Liver (tissue), 9 donors: ENCODE results near the gene OR51E1. TPM values are rescaled to one million over a fixed set of nuclear protein-coding genes. Genes with fewer than 3 reads are reported as not detected.

Source experiments
- DNase-seq: peaks from one replicate; pipeline ENCODE4 v3.0.0-alpha.2; 2017; ENCODE audit warnings: low spot score
- H3K27ac ChIP-seq, 2 donors: one replicate each; pipeline ENCODE4 v1.7.0; 2013; ENCODE audit warnings: inconsistent platforms in 2 of 2, low read length in 2 of 2, control low read depth in 1 of 2, low read depth in 1 of 2, mild to moderate bottlenecking in 1 of 2
- H3K27me3 ChIP-seq, 4 donors: one replicate each; pipeline versions ENCODE4 v1.6.1 to v1.7.0; 2013; ENCODE audit warnings: low read length in 3 of 4, inconsistent platforms in 1 of 4, mild to moderate bottlenecking in 1 of 4, moderate library complexity in 1 of 4; ENCODE audit not compliant: control insufficient read depth in 4 of 4, insufficient read depth in 4 of 4
- H3K36me3 ChIP-seq, 4 donors: one replicate each; pipeline versions ENCODE4 v1.6.1 to v1.7.0; 2013; ENCODE audit warnings: low read length in 3 of 4, mild to moderate bottlenecking in 3 of 4, low read depth in 1 of 4, moderate library complexity in 1 of 4; ENCODE audit not compliant: control insufficient read depth in 4 of 4, insufficient read depth in 3 of 4
- H3K4me1 ChIP-seq, 4 donors: one replicate each; pipeline versions ENCODE4 v1.6.1 to v1.7.0; 2013; ENCODE audit warnings: low read length in 3 of 4, mild to moderate bottlenecking in 3 of 4, moderate library complexity in 1 of 4; ENCODE audit not compliant: control insufficient read depth in 4 of 4, insufficient read depth in 4 of 4
- H3K4me3 ChIP-seq, 3 donors: one replicate each; pipeline versions ENCODE4 v1.6.1 to v1.7.0; 2013; ENCODE audit warnings: low read length in 3 of 3, control low read depth in 1 of 3, low read depth in 1 of 3, mild to moderate bottlenecking in 1 of 3
- H3K9ac ChIP-seq, 2 donors: one replicate each; pipeline ENCODE4 v1.7.0; 2013; ENCODE audit warnings: low read length in 2 of 2, mild to moderate bottlenecking in 2 of 2, moderate library complexity in 2 of 2, control low read depth in 1 of 2, low read depth in 1 of 2
- H3K9me3 ChIP-seq, 4 donors: one replicate each; pipeline versions ENCODE4 v1.6.1 to v1.7.0; 2013; ENCODE audit warnings: low read length in 3 of 4; ENCODE audit not compliant: control insufficient read depth in 4 of 4
- CTCF ChIP-seq: fragments of 150-350 bp; IDR thresholded peaks from 2 replicates; pipeline ENCODE4 v1.5.1; 2017; ENCODE audit warnings: improper control_type of control experiment, low read depth, low read length; ENCODE audit not compliant: missing input control
- EGR1 ChIP-seq, 2 donors: IDR thresholded peaks; 2 replicates each; pipeline ENCODE4 v1.6.1; 2016 to 2018; ENCODE audit warnings: antibody characterized with exemption in 2 of 2, low read depth in 2 of 2
- FOXA1 ChIP-seq: IDR thresholded peaks from 2 replicates; pipeline ENCODE4 v1.6.1; 2016; ENCODE audit warnings: antibody characterized with exemption
- FOXA2 ChIP-seq: IDR thresholded peaks from 2 replicates; pipeline ENCODE4 v1.6.1; 2016; ENCODE audit warnings: antibody characterized with exemption
- GABPA ChIP-seq, 2 donors: IDR thresholded peaks in 1 of 2; conservative IDR thresholded peaks in 1 of 2; 2 replicates each; pipeline ENCODE4 v1.6.1; 2016; ENCODE audit warnings: antibody characterized with exemption in 2 of 2, mild to moderate bottlenecking in 1 of 2, moderate library complexity in 1 of 2
- HNF4A ChIP-seq, 2 donors: conservative IDR thresholded peaks; 2 replicates each; pipeline ENCODE4 v1.6.1; 2016; ENCODE audit warnings: antibody characterized with exemption in 2 of 2, mild to moderate bottlenecking in 2 of 2
- HNF4G ChIP-seq: IDR thresholded peaks from 2 replicates; pipeline ENCODE4 v1.6.1; 2016; ENCODE audit warnings: antibody characterized with exemption
- JUND ChIP-seq, 2 donors: IDR thresholded peaks; 2 replicates each; pipeline ENCODE4 v1.6.1; 2016; ENCODE audit warnings: antibody characterized with exemption in 2 of 2
- MAX ChIP-seq: IDR thresholded peaks from 2 replicates; pipeline ENCODE4 v1.6.1; 2016; ENCODE audit warnings: antibody characterized with exemption
- NR2F2 ChIP-seq: IDR thresholded peaks from 2 replicates; pipeline ENCODE4 v1.6.1; 2016; ENCODE audit warnings: antibody characterized with exemption
- RAD21 ChIP-seq, 2 donors: IDR thresholded peaks; 2 replicates each; pipeline ENCODE4 v1.6.1; 2016; ENCODE audit warnings: antibody characterized with exemption in 2 of 2, mild to moderate bottlenecking in 2 of 2
- RXRA ChIP-seq, 2 donors: IDR thresholded peaks; 2 replicates each; pipeline ENCODE4 v1.6.1; 2017 to 2018; ENCODE audit warnings: antibody characterized with exemption in 2 of 2, mild to moderate bottlenecking in 1 of 2
- SP1 ChIP-seq: IDR thresholded peaks from 2 replicates; pipeline ENCODE4 v1.6.1; 2018; ENCODE audit warnings: antibody characterized with exemption, mild to moderate bottlenecking
- TAF1 ChIP-seq: conservative IDR thresholded peaks from 2 replicates; pipeline ENCODE4 v1.6.1; 2016; ENCODE audit warnings: antibody characterized with exemption, mild to moderate bottlenecking
- YY1 ChIP-seq: IDR thresholded peaks from 2 replicates; pipeline ENCODE4 v1.6.1; 2016; ENCODE audit warnings: antibody characterized with exemption, mild to moderate bottlenecking
- ZBTB33 ChIP-seq: IDR thresholded peaks from 2 replicates; pipeline ENCODE4 v1.6.1; 2016; ENCODE audit warnings: antibody characterized with exemption
- WGBS: extraction: QIAGEN DNeasy Blood & Tissue Kit; methylation state at CpG from one replicate; pipeline ENCODE4 v1.1.7; 2013; 5-methylcytosine and 5-hydroxymethylcytosine counted together
- polyA plus RNA-seq, 2 donors: library from polyadenylated mRNA; stranded (reverse) in 1 of 2; unstranded in 1 of 2; fragments of 200-250 nt in 1 of 2; fragments of >200 nt in 1 of 2; fragmentation: Nextera tagmentation in 1 of 2; extraction: Ambion mirVana in 1 of 2; gene quantifications; one replicate each; pipeline versions ENCODE4 v1.2.1 to v1.2.3, GENCODE V29; 2013 to 2015
- total RNA-seq, 2 donors: library from RNA; depleted of rRNA; stranded (reverse); fragments of >200 nt; gene quantifications; one replicate each; pipeline ENCODE4 v1.2.3, GENCODE V29; 2014
- donor health status: healthy.
- donor health status: healthy.
- donor health status: healthy.
- donor health status: healthy.
- donor health status: healthy.

The OR51E1 gene
- total and polyA plus RNA-seq, 4 donors: 0.05 to 0.08 TPM; not detected in 2

- TF ChIP-seq SP1 (no peak), TAF1 (no peak), FOXA2 (no peak), YY1 (no peak), GABPA (IDR thresholded peaks at IDR 0.05 in 1 of 2, conservative IDR thresholded peaks at IDR 0.05 in 1 of 2) (no peak), FOXA1 (no peak), RXRA (IDR thresholded peaks at IDR 0.05) (no peak), NR2F2 (no peak), EGR1 (IDR thresholded peaks at IDR 0.05; ENCODE audit: low read depth in 2 of 2) (no peak), MAX (no peak), ZBTB33 (no peak), HNF4A (conservative IDR thresholded peaks at IDR 0.05) (no peak), RAD21 (IDR thresholded peaks at IDR 0.05) (no peak), CTCF (no peak), HNF4G (no peak), JUND (IDR thresholded peaks at IDR 0.05) (no peak)
- Histone ChIP-seq H3K9ac (no peak overlapping the region), H3K27ac (no peak overlapping the region), H3K4me1 (no peaks in the 10 kb centered on the region), H3K4me3 (no peak overlapping the region), H3K9me3 (no peaks in the 10 kb centered on the region), H3K27me3 (peaks cover 0 to 8% (median 0%) of the 10 kb centered on the region in 4 donors), H3K36me3 (no peaks in the 10 kb centered on the region)
- 70% methylated on average over 8 of the region's 8 CpGs for whole genome bisulfite sequencing
- no peak for DNase-seq
Observed at GRCh38 chr11:4704790-4705334, 61.1 kb downstream of the OR51E1 start.

Other genes with a start within 250 kb of the OR51E1 start
- gene OR52K2, start 194.7 kb upstream of the OR51E1 start, total RNA-seq: not detected
- gene OR52K2, start 194.7 kb upstream of the OR51E1 start, polyA plus RNA-seq: under 1 TPM in 1 of 2 donors, not detected in 1; 0.15 TPM
- gene OR52K1, start 161.3 kb upstream of the OR51E1 start, total RNA-seq: under 1 TPM in 1 of 2 donors, not detected in 1; under 0.01 TPM
- not detected for gene OR52K1, start 161.3 kb upstream of the OR51E1 start, polyA plus RNA-seq
- not detected for gene OR52M1, start 98.8 kb upstream of the OR51E1 start, total RNA-seq
- not detected for gene OR52M1, start 98.8 kb upstream of the OR51E1 start, polyA plus RNA-seq
- under 1 TPM in 1 of 2 donors, not detected in 1; under 0.01 TPM for gene OR52I2, start 62.2 kb upstream of the OR51E1 start, total RNA-seq
- gene OR52I2, start 62.2 kb upstream of the OR51E1 start, polyA plus RNA-seq: not detected
- gene OR52I1, start 49.9 kb upstream of the OR51E1 start, total RNA-seq: not detected
- not detected for gene OR52I1, start 49.9 kb upstream of the OR51E1 start, polyA plus RNA-seq
- 10 to 100 TPM in 1 of 2 donors, 1 to 10 TPM in 1; 4.9 to 11.2 TPM for gene TRIM68, start 35.8 kb upstream of the OR51E1 start, total RNA-seq
- gene TRIM68, start 35.8 kb upstream of the OR51E1 start, polyA plus RNA-seq: 1 to 10 TPM; 2.6 to 6.0 TPM
- not detected for gene OR51D1, start 6.5 kb upstream of the OR51E1 start, total RNA-seq
- gene OR51D1, start 6.5 kb upstream of the OR51E1 start, polyA plus RNA-seq: not detected
- gene OR51E2, start 53.9 kb downstream of the OR51E1 start, total RNA-seq: not detected
- not detected for gene OR51E2, start 53.9 kb downstream of the OR51E1 start, polyA plus RNA-seq
- not detected for gene MMP26, start 60.8 kb downstream of the OR51E1 start, total RNA-seq
- gene MMP26, start 60.8 kb downstream of the OR51E1 start, polyA plus RNA-seq: not detected
- gene OR51F1, start 126.0 kb downstream of the OR51E1 start, total RNA-seq: not detected
- not detected for gene OR51F1, start 126.0 kb downstream of the OR51E1 start, polyA plus RNA-seq
- gene OR52R1, start 160.4 kb downstream of the OR51E1 start, total RNA-seq: not detected
- gene OR52R1, start 160.4 kb downstream of the OR51E1 start, polyA plus RNA-seq: not detected
- gene OR51F2, start 177.3 kb downstream of the OR51E1 start, total RNA-seq: not detected
- gene OR51F2, start 177.3 kb downstream of the OR51E1 start, polyA plus RNA-seq: not detected
- not detected for gene OR51S1, start 205.2 kb downstream of the OR51E1 start, total RNA-seq
- gene OR51S1, start 205.2 kb downstream of the OR51E1 start, polyA plus RNA-seq: not detected
- not detected for gene OR51T1, start 237.9 kb downstream of the OR51E1 start, total RNA-seq
- gene OR51T1, start 237.9 kb downstream of the OR51E1 start, polyA plus RNA-seq: not detected